Fibroblast of peridontal ligament (primary cell): ENCODE data around the gene EVI2B.
"Not testable (repeated sequence)": the region's sequence is repeated elsewhere in the genome, so short reads cannot be mapped to it uniquely, and the experiment has no call there.

Experiments used
- DNase-seq: peaks from one replicate; pipeline ENCODE4 v3.0.0-alpha.2; 2010; ENCODE audit errors: extremely low read depth

The EVI2B gene

DNA sequence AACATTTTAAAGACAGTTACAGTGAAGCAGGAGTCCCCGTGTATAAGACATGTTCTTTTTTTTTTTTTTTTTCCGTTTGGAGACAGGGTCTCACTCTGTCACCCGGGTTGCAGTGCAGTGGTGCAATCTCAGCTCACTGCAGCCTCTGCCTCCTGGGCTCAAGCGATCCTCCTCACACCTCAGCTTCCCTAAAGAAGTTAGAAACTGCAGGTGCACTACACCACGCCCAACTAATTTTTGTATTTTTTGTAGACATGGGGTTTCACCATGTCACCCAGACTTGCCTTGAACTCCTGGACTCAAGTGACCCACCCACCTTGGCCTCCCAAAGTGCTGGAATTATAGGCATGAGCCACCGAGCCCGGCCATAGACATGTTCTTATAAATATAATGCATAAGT, 3.0 kb downstream of the EVI2B start:
- DNase-seq: no peak

GRCh38 chr17:31310260-31310659, 3.6 kb downstream of the EVI2B start:
- DNase-seq: no peak

GRCh38 chr17:31309556-31309955, 4.3 kb downstream of the EVI2B start:
- no peak for DNase-seq

DNA sequence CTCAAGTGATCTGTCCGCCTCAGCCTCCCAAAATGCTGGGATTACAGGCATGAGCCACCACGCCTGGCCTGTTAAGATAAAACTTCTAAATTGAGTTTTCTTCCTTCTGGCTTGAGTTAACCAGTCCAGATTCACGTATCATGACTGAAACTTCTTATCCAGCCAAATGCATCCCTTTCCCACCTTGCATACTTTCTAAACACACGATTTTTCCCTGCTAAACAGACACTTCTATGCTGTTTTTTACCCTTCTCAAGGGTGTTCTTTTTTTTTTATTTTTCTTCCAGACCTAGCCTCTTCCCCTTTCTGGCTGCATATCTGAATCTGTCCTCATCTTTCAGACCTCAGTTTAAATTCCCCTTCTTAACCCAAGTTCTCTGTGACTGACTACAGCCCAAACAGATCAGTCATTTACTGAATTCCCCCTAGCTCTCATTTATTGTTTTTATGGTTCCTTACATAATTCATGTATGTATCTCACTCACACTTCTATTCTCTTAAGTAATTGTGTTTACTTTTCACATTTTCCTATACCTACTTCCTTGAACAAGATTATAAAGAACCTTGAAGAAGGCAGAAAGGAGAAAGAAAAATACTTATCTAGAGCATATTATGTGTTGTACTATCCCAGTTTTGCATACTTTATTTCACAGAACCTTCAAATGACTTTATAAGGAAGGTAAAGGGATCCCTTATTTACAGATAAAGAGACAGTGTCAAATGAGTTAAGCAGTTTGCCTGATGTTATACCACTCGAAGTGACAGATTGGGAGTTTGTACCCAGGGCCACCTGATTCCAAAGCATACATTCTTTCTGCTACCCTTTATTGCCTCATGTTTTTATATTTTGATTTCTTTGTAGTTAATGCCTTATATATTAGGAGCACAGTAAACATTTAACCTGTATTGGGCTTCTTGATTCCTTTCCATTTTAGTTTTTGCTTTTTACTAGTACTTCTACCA, 5.2 kb downstream of the EVI2B start:
- no peak for DNase-seq

DNA sequence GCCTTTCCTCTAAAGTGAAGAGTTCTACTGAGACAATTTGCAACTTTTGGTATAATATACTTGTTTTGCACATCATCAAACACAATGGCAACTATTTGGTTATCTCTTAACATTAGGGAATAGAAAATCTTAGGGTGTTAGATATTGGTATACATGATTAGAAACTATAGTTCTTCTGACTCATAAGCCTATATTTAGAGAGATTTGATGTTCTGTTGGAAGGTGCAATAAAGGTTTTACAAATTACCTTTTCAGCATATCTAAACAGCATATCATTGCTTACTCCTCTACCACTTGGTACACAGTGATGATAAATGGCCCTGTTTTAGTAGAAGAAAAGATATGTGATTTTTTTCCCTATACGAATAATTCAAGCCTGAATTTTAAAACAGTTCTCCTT, 6.2 kb downstream of the EVI2B start:
- DNase-seq: no peak

DNA sequence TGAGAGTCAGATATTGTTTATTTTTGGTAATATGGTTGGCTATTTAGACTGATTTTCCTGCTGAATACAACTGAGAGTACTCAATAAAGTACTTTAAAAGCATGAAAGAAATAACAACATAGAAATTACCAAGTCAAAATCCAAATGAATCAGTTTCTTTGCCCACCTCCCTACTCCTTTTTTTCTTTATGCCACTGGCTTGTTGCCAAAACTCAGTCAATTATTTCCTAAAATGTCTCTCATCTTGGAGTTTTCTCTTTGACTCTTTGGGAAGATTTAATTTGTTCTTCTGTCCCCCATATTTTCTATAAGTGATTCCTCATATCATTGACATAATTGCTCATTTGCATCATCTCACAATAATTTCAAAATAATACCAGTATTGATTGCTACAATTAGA, 14.2 kb downstream of the EVI2B start:
- DNase-seq: no peak

- no peak for DNase-seq
These were observed 16.8 kb downstream of the EVI2B start, which contains the start of gene OMG for GRCh38 chr17:31297090-31297489. TSS of gene OMG (minus strand) at chr17:31297239. CDS start at chr17:31296331, 908 bp downstream.

- no peak for DNase-seq
These were observed 17.7 kb downstream of the EVI2B start for GRCh38 chr17:31296142-31296541.

DNA sequence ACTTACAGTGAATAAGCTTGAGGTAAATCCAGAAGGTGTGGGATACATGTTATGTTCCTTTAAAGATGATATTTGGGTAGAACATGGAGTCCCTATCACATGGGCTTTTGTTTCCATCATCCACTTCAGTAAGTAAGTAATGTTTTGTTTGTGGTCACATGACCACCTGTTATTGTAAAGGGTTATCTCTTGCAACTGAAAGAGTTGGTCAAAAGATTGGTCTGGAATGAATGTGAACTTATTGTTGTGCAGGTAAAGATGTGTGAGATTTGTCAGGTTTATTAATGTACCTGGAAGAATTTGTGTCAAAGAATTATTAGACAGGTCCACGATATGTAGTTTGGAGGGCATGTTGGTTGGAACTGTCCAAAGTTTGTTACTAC, 18.4 kb downstream of the EVI2B start:
- DNase-seq: no peak

DNA sequence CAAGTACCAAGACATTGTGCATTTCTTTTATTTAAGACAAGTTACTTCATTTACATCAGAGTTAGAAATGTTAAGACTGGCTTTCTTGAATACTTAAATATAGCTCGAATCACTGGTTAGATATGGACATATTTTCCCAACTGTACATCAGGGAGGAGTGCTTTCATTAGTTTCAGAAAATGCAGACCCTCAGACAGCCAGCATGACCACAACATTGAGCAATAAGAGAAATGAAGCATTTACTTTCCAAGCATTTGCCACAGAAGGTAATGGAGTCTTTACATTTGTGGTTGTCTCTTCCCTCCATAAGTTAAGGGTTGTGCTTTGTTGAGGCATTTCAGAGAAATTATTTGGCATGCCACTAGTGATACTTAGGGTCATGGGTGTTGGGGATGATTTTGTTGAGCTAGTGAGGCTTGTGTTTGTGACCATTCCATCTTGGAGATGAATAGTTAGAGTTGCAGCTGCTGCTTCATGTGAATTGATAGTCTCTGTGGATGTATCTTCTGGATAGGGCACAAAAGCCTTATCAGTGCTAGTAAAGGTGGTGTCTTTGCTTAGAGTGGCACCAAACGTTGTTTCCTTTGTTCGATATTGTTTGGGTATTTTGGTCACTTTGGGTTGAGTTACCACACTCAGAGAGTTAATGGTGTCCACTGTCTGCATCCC, 18.9 kb downstream of the EVI2B start:
- DNase-seq: peak; percentile 45

DNA sequence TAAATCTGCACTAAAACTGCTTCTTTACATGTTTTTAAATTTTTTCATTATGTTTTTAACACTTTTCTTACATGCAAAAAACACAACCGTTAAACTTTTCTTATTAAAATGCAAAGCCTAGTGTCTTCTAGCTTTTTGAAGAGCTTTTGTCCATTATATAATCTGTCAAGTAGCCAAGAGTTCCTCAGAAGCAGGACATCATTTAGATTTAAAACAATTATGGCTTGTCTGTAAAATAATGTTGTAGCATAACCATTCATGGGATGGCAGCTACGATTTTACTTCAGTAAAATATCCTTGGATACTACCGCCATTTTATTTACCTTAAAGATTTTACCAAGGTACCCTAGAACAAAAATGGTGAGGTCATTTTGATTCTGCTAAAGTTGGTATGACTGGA, 19.6 kb downstream of the EVI2B start:
- no peak for DNase-seq

DNA sequence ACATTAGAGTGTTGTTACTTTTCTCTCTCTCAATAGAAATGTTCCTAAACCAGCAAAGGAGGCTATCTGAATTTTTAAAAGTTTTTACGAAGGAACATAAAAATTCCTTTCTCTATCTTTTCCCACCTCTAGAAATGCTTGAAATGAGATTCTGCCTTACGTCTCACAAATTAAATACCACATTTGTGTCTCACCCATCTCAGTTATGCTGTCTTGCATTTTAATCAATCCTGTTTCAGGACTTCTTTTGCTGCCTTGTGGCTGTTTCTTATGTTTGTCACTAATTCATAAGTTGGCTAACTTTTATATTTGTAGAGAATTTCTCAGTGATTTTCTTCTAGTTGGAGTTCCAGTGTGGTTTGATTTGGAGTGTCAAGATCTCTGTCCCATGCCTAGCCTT, 20.3 kb downstream of the EVI2B start:
- DNase-seq: no peak

DNA sequence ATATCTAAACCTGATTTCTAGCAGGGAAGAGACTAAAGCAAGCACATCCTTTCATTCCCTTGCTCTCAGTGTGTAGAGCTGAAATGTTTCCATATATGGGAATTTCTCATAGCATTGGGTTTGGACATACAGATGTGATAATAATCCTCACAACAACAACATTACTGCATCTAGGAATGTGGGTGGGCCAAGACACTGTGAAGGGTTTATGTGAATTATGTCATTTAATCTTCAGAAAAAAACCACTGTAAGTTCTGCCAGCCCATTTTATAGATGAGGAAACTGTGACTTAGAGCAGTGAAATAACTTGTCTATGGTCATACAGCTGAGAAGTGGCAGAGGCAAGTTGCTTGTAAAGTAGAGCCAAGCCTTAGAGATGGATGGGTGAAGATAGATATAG, 22.0 kb downstream of the EVI2B start:
- DNase-seq: no peak

GRCh38 chr17:31289790-31290189, 24.1 kb downstream of the EVI2B start:
- DNase-seq: no peak

DNA sequence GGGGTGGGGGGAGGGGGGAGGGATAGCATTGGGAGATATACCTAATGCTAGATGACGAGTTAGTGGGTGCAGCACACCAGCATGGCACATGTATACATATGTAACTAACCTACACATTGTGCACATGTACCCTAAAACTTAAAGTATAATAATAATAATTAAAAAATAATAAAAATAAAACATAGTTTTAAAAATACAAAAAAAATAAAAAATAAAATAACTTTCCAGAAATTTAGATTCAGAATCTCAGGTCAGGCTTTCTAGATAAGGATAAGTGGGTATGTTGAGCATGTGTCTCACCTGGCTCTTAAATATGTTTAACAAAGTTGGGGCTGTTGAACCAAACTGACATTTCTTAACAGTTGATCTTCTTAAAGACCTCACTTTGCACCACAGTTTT, 25.9 kb downstream of the EVI2B start:
- DNase-seq: not testable (repeated sequence)

DNA sequence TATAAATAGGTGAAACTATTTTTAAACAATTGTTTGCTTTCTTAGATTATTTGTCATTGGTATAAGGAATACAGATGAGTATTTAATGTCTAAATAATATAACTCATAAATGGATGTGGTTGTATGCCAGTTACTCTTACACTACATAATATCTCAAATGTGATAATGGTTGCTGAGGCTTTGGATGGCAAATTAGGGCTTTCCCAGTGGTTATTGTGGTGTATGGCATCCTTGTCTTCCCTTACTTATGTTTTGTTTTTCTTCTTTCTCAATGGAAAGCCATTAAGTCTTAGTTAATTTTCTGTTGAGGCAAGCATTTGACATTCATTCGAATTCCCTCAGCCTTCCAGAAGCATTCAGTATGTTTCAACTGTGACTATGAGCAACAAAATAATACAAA, 27.3 kb downstream of the EVI2B start:
- no peak for DNase-seq

DNA sequence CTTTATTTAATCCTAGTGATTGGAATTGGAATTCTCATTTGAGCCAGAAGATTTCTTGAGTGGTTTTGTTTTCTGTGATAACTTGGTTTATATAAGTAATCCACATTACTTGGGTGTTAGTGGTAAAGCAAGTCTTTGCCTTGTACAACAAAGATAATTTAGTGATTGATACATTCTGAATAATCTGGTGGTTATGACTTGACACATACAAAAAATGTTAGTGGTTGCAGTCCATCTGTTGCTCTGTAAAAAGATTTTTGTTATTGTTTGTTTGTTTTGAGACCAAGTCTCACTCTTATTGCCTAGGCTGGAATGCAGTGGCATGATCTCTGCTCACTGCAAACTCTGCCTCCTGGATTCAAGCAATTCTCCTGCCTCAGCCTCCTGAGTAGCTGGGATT, 30.0 kb downstream of the EVI2B start:
- DNase-seq: no peak

GRCh38 chr17:31281061-31281460, 32.8 kb downstream of the EVI2B start:
- DNase-seq: no peak

DNA sequence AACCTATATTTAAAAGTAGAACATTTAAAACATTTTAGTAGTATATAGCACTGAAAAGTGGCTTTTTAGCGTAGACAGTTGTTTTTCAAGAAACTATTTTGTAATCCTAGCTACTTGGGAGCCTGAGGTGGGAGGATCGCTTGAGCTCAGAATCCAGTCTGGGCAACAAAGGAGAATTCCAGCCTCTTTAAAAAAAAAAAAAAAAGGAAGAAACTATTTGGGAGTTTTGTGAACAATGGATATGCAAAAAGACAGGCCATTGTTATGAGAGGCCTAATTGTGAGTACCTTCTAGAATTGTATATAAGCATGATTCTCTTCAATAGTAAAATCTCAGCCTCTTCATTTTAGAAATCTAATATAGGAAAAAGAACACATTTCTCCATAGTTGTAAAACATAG, 34.5 kb downstream of the EVI2B start:
- no peak for DNase-seq

GRCh38 chr17:31275116-31275515, 38.7 kb downstream of the EVI2B start:
- DNase-seq: no peak

- peak; percentile 89 for DNase-seq
These were observed 39.6 kb downstream of the EVI2B start for GRCh38 chr17:31274252-31274651.

- DNase-seq: peak; percentile 67
These were observed 40.3 kb downstream of the EVI2B start for GRCh38 chr17:31273516-31273915.

GRCh38 chr17:31272803-31273202, 41.1 kb downstream of the EVI2B start:
- DNase-seq: no peak
